GDM1 (cell line): ENCODE results near the gene PLPPR5.

ENCODE experiments used
- DNase-seq: peaks from one replicate; lab custom pipeline; 2025; lab: John Stamatoyannopoulos, UW

Gene PLPPR5

DNA sequence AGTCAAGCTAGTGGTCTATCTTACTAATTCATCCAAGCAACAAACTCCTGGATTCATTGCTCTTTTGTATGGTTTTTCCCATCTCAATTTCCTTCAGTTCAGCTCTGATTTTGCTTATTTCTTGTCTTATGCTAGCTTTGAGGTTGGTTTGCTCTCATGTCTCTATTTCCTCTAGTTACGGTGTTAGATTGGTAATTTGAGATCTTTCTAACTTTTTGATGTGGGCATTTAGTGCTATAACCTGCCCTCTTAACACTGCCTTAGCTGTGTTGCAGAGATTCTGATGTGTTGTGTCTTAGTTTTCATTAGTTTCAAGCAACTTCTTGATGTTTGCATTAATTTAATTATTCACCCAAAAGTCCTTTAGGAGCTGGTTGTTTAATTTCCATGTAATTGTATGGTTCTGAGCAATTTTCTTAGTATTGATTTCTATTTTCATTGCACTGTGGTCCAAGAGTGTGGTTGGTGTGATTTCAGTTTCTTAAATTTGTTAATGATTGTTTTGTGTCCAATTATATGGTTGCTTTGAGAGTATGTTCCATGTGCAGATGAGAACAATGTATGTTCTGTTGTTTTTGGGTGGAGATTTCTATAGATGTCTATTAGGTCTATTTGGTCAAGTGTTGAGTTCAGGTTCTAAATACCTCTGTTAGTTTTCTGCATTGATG, 154.6 kb downstream of the PLPPR5 start:
- DNase-seq: no peak

DNA sequence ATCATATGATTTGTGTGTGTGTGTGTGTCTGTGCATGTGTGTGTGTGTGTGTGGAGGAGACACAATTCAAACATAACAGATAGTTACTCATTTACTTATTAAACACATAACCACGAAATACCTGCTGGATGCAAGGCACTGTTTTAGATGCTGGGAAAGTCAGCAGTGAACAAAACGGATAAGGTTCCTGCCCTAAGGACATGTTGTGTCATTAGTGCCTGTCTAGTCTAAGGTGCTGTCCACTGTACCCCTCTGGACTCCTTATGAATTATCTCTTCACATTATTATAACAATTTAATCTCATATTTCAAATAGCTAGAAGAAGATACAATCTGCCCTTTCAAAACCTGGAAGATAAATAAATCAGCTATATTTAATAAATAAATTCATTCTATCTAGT, 162.4 kb downstream of the PLPPR5 start:
- no peak for DNase-seq
